HepG2 (cell line): ENCODE data around the gene SPNS2. TPM values are rescaled to one million over a fixed set of nuclear protein-coding genes. Genes with fewer than 3 reads are reported as not detected.

ENCODE experiments used
- ATRX ChIP-seq: sonication (generic); formaldehyde crosslinking; IDR thresholded peaks from 2 replicates; pipeline ENCODE4 v1.4.0; 2020; ENCODE audit warnings: missing genetic modification reagents, borderline replicate concordance
- DPF2 ChIP-seq: sonication (generic); formaldehyde crosslinking; IDR thresholded peaks from 2 replicates; pipeline ENCODE4 v1.4.0; 2020; ENCODE audit warnings: mild to moderate bottlenecking, low read depth, missing genetic modification reagents, borderline replicate concordance
- PHF21A ChIP-seq: sonication (generic); formaldehyde crosslinking; IDR thresholded peaks from 2 replicates; pipeline ENCODE4 v1.5.0; 2020; ENCODE audit warnings: mild to moderate bottlenecking, missing genetic modification reagents
- POLR2G ChIP-seq: fragments of 200-400 bp; formaldehyde crosslinking; IDR thresholded peaks from 2 replicates; pipeline ENCODE4 v1.6.1; 2018; ENCODE audit warnings: mild to moderate bottlenecking, low read depth, low read length, moderate library complexity
- ZFP91 ChIP-seq: sonication (generic); formaldehyde crosslinking; IDR thresholded peaks from 2 replicates; pipeline ENCODE4 v1.9.0; 2022; ENCODE audit warnings: missing genetic modification reagents, mild to moderate bottlenecking, borderline replicate concordance
- ZFX ChIP-seq: sonication (generic); formaldehyde crosslinking; IDR thresholded peaks from 2 replicates; pipeline ENCODE4 v1.4.0; 2020; ENCODE audit warnings: mild to moderate bottlenecking, low read depth, missing genetic modification reagents, moderate library complexity
- ZNF282 ChIP-seq: fragments of 450-650 bp; IDR thresholded peaks from 2 replicates; pipeline ENCODE4 v1.6.1; 2018; ENCODE audit not compliant: partially characterized antibody
- ZNF333 ChIP-seq: sonication (generic); formaldehyde crosslinking; IDR thresholded peaks from 2 replicates; pipeline ENCODE4 v1.4.0; 2020; ENCODE audit warnings: mild to moderate bottlenecking, missing genetic modification reagents, borderline replicate concordance
- ZNF350 ChIP-seq: sonication (generic); formaldehyde crosslinking; IDR thresholded peaks from 2 replicates; pipeline ENCODE4 v1.4.0; 2020; ENCODE audit warnings: mild to moderate bottlenecking, low read depth, missing genetic modification reagents, borderline replicate concordance
- ZNF546 ChIP-seq: sonication (generic); formaldehyde crosslinking; conservative IDR thresholded peaks from 2 replicates; pipeline ENCODE4 v1.8.1; 2023; ENCODE audit warnings: mild to moderate bottlenecking, missing genetic modification reagents
- ZNF775 ChIP-seq: sonication (generic); formaldehyde crosslinking; IDR thresholded peaks from 2 replicates; pipeline ENCODE4 v1.4.0; 2020; ENCODE audit warnings: missing genetic modification reagents, mild to moderate bottlenecking, moderate library complexity, borderline replicate concordance
- polyA plus RNA-seq, 8 experiments: library from polyadenylated mRNA; depleted of rRNA in 3 of 8; stranded (reverse) in 7 of 8; unstranded in 1 of 8; fragments of >200 nt; fragmentation: Illumina TruSeq in 4 of 8; extraction: Trizol in 4 of 8; gene quantifications; 2 replicates each; pipeline versions ENCODE4 v1.2.1 to v1.2.3, GENCODE V29; 2011 to 2016; ENCODE audit warnings: low read depth in 4 of 8, missing spikeins in 1 of 8, mixed read lengths in 1 of 8; ENCODE audit not compliant: insufficient read depth in 1 of 8
- total RNA-seq, 5 experiments: library from RNA; depleted of rRNA; stranded (reverse); fragments of >200 nt; fragmentation: Illumina TruSeq; extraction: Trizol; gene quantifications; 2 replicates each; pipeline ENCODE4 v1.2.3, GENCODE V29; 2016; ENCODE audit warnings: low read depth in 1 of 5
- TF ChIP-seq, protein P1 (sequence below): sonication (generic); formaldehyde crosslinking; IDR thresholded peaks from 2 replicates; pipeline ENCODE4 v1.5.0; 2020; ENCODE audit warnings: mild to moderate bottlenecking, missing genetic modification reagents, moderate library complexity
- TF ChIP-seq, protein P2 (sequence below): sonication (generic); formaldehyde crosslinking; IDR thresholded peaks from 2 replicates; pipeline ENCODE4 v1.4.0; 2020; ENCODE audit warnings: low read depth, missing genetic modification reagents
- TF ChIP-seq, protein P3 (sequence below): sonication (generic); formaldehyde crosslinking; IDR thresholded peaks from 2 replicates; pipeline ENCODE4 v1.4.0; 2020; ENCODE audit warnings: mild to moderate bottlenecking, missing genetic modification reagents, borderline replicate concordance
- TF ChIP-seq, protein P4 (sequence below): sonication (generic); formaldehyde crosslinking; IDR thresholded peaks from 2 replicates; pipeline ENCODE4 v1.9.0; 2021; ENCODE audit warnings: missing genetic modification reagents, borderline replicate concordance

SPNS2 gene
- total and polyA plus RNA-seq, 2 of the 13 experiments (the other 11 are each of a cell fraction or from before 2014, with no cell fraction given): 0.01 TPM; not detected in 1

- TF ChIP-seq ZFP91: peak; percentile 31; the same call in 1 of the 2 replicates
- TF ChIP-seq ZNF282: no peak
- peak; percentile 58; the same call in 1 of the 2 replicates for TF ChIP-seq ZFX (CRISPR knock-in tag)
- no peak for TF ChIP-seq POLR2G
- TF ChIP-seq ZNF546 (CRISPR knock-in tag): 0 out of 2 replicates have a peak, but pooled peaks have one; percentile 36
- TF ChIP-seq ZNF333 (CRISPR knock-in tag): no peak
- TF ChIP-seq, protein P1, sequence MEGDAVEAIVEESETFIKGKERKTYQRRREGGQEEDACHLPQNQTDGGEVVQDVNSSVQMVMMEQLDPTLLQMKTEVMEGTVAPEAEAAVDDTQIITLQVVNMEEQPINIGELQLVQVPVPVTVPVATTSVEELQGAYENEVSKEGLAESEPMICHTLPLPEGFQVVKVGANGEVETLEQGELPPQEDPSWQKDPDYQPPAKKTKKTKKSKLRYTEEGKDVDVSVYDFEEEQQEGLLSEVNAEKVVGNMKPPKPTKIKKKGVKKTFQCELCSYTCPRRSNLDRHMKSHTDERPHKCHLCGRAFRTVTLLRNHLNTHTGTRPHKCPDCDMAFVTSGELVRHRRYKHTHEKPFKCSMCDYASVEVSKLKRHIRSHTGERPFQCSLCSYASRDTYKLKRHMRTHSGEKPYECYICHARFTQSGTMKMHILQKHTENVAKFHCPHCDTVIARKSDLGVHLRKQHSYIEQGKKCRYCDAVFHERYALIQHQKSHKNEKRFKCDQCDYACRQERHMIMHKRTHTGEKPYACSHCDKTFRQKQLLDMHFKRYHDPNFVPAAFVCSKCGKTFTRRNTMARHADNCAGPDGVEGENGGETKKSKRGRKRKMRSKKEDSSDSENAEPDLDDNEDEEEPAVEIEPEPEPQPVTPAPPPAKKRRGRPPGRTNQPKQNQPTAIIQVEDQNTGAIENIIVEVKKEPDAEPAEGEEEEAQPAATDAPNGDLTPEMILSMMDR (CRISPR knock-in tag): 0 out of 2 replicates have a peak, but pooled peaks have one; percentile 4
- no peak for TF ChIP-seq ATRX (CRISPR knock-in tag)
- TF ChIP-seq ZNF350 (CRISPR knock-in tag): peak; percentile 46; the same call in 1 of the 2 replicates
- TF ChIP-seq, protein P2, sequence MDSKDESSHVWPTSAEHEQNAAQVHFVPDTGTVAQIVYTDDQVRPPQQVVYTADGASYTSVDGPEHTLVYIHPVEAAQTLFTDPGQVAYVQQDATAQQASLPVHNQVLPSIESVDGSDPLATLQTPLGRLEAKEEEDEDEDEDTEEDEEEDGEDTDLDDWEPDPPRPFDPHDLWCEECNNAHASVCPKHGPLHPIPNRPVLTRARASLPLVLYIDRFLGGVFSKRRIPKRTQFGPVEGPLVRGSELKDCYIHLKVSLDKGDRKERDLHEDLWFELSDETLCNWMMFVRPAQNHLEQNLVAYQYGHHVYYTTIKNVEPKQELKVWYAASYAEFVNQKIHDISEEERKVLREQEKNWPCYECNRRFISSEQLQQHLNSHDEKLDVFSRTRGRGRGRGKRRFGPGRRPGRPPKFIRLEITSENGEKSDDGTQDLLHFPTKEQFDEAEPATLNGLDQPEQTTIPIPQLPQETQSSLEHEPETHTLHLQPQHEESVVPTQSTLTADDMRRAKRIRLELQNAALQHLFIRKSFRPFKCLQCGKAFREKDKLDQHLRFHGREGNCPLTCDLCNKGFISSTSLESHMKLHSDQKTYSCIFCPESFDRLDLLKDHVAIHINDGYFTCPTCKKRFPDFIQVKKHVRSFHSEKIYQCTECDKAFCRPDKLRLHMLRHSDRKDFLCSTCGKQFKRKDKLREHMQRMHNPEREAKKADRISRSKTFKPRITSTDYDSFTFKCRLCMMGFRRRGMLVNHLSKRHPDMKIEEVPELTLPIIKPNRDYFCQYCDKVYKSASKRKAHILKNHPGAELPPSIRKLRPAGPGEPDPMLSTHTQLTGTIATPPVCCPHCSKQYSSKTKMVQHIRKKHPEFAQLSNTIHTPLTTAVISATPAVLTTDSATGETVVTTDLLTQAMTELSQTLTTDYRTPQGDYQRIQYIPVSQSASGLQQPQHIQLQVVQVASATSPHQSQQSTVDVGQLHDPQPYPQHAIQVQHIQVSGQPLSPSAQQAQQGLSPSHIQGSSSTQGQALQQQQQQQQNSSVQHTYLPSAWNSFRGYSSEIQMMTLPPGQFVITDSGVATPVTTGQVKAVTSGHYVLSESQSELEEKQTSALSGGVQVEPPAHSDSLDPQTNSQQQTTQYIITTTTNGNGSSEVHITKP: no peak
- TF ChIP-seq ZNF775 (CRISPR knock-in tag): no peak
- TF ChIP-seq, protein P3, sequence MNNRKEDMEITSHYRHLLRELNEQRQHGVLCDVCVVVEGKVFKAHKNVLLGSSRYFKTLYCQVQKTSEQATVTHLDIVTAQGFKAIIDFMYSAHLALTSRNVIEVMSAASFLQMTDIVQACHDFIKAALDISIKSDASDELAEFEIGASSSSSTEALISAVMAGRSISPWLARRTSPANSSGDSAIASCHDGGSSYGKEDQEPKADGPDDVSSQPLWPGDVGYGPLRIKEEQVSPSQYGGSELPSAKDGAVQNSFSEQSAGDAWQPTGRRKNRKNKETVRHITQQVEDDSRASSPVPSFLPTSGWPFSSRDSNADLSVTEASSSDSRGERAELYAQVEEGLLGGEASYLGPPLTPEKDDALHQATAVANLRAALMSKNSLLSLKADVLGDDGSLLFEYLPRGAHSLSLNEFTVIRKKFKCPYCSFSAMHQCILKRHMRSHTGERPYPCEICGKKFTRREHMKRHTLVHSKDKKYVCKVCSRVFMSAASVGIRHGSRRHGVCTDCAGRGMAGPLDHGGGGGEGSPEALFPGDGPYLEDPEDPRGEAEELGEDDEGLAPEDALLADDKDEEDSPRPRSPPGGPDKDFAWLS (CRISPR knock-in tag): no peak
- peak; percentile 82; the same call in 1 of the 2 replicates for TF ChIP-seq DPF2 (CRISPR knock-in tag)
- TF ChIP-seq, protein P4, sequence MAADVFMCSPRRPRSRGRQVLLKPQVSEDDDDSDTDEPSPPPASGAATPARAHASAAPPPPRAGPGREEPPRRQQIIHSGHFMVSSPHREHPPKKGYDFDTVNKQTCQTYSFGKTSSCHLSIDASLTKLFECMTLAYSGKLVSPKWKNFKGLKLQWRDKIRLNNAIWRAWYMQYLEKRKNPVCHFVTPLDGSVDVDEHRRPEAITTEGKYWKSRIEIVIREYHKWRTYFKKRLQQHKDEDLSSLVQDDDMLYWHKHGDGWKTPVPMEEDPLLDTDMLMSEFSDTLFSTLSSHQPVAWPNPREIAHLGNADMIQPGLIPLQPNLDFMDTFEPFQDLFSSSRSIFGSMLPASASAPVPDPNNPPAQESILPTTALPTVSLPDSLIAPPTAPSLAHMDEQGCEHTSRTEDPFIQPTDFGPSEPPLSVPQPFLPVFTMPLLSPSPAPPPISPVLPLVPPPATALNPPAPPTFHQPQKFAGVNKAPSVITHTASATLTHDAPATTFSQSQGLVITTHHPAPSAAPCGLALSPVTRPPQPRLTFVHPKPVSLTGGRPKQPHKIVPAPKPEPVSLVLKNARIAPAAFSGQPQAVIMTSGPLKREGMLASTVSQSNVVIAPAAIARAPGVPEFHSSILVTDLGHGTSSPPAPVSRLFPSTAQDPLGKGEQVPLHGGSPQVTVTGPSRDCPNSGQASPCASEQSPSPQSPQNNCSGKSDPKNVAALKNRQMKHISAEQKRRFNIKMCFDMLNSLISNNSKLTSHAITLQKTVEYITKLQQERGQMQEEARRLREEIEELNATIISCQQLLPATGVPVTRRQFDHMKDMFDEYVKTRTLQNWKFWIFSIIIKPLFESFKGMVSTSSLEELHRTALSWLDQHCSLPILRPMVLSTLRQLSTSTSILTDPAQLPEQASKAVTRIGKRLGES: no peak
- TF ChIP-seq PHF21A (CRISPR knock-in tag): 0 out of 2 replicates have a peak, but pooled peaks have one; percentile 26
These were observed 44.7 kb upstream of the SPNS2 start (continued) for GRCh38 chr17:4453812-4454591.
